ENCODE results near the gene HOXA7.

HOXA7 gene

GRCh38 chr7:27131390-27131819, 25.1 kb downstream of the HOXA7 start:
- TF ChIP-seq SIN3A (IDR thresholded peaks at IDR 0.05; ENCODE audit: borderline replicate concordance, insufficient read depth, low read length) (no peak), POLR2AphosphoS5 (IDR thresholded peaks at IDR 0.05; ENCODE audit: low read depth, low read length) (no peak), REST (IDR thresholded peaks at IDR 0.05; ENCODE audit: insufficient read depth in 1 of 2, low read depth in 2 of 2, low read length in 2 of 2) (no peak), TAF1 (IDR thresholded peaks at IDR 0.05; ENCODE audit: borderline replicate concordance, insufficient read depth, low read length) (no peak), FOXP2 (optimal IDR thresholded peaks at IDR 0.05; ENCODE audit: borderline replicate concordance, extremely low read depth, extremely low read length, insufficient read depth) (no peak)

GRCh38 chr7:27130540-27131389, 25.7 kb downstream of the HOXA7 start, which contains the start of gene HOXA4:
TSS of gene HOXA4 (minus strand) at chr7:27130757. CDS start at chr7:27130733, 24 bp downstream.
- TF ChIP-seq FOXP2 (optimal IDR thresholded peaks at IDR 0.05; ENCODE audit: borderline replicate concordance, extremely low read depth, extremely low read length, insufficient read depth) (no peak), POLR2AphosphoS5 (IDR thresholded peaks at IDR 0.05; ENCODE audit: low read depth, low read length) (no peak), REST (IDR thresholded peaks at IDR 0.05; ENCODE audit: insufficient read depth in 1 of 2, low read depth in 2 of 2, low read length in 2 of 2) (no peak), TAF1 (IDR thresholded peaks at IDR 0.05; ENCODE audit: borderline replicate concordance, insufficient read depth, low read length) (no peak), SIN3A (IDR thresholded peaks at IDR 0.05; ENCODE audit: borderline replicate concordance, insufficient read depth, low read length) (no peak)

- TF ChIP-seq TAF1 (IDR thresholded peaks at IDR 0.05; ENCODE audit: borderline replicate concordance, insufficient read depth, low read length), result no peak
- TF ChIP-seq SIN3A (IDR thresholded peaks at IDR 0.05; ENCODE audit: borderline replicate concordance, insufficient read depth, low read length), result no peak
- TF ChIP-seq FOXP2 (optimal IDR thresholded peaks at IDR 0.05; ENCODE audit: borderline replicate concordance, extremely low read depth, extremely low read length, insufficient read depth), result no peak
- TF ChIP-seq POLR2AphosphoS5 (IDR thresholded peaks at IDR 0.05; ENCODE audit: low read depth, low read length), result no peak
- TF ChIP-seq REST (IDR thresholded peaks at IDR 0.05; ENCODE audit: insufficient read depth in 1 of 2, low read depth in 2 of 2, low read length in 2 of 2), result no peak
Observed at GRCh38 chr7:27129729-27130539, 26.5 kb downstream of the HOXA7 start.

GRCh38 chr7:27128776-27129728, 27.4 kb downstream of the HOXA7 start:
- TF ChIP-seq REST (IDR thresholded peaks at IDR 0.05; ENCODE audit: insufficient read depth in 1 of 2, low read depth in 2 of 2, low read length in 2 of 2) (no peak), POLR2AphosphoS5 (IDR thresholded peaks at IDR 0.05; ENCODE audit: low read depth, low read length) (no peak), FOXP2 (optimal IDR thresholded peaks at IDR 0.05; ENCODE audit: borderline replicate concordance, extremely low read depth, extremely low read length, insufficient read depth) (no peak), TAF1 (IDR thresholded peaks at IDR 0.05; ENCODE audit: borderline replicate concordance, insufficient read depth, low read length) (no peak), SIN3A (IDR thresholded peaks at IDR 0.05; ENCODE audit: borderline replicate concordance, insufficient read depth, low read length) (no peak)
